Suprapubic skin (tissue), 4 donors: Measurements from ENCODE around the gene TMPRSS6. TPM values are rescaled to one million over a fixed set of nuclear protein-coding genes. Genes with fewer than 3 reads are reported as not detected.

Source experiments
- DNase-seq, 2 donors: peaks; one replicate each; pipeline ENCODE4 v3.0.0-alpha.2; 2019; ENCODE audit warnings: low spot score in 2 of 2
- H3K27ac ChIP-seq: fragments of 200-600 bp; sonication (generic); one replicate; pipeline ENCODE4 v1.5.1; 2019
- H3K27me3 ChIP-seq: fragments of 200-600 bp; sonication (generic); one replicate; pipeline ENCODE4 v1.5.1; 2019
- H3K36me3 ChIP-seq: fragments of 200-600 bp; sonication (generic); one replicate; pipeline ENCODE4 v1.5.1; 2019
- H3K4me1 ChIP-seq: fragments of 200-600 bp; sonication (generic); one replicate; pipeline ENCODE4 v1.5.1; 2019
- H3K4me3 ChIP-seq: fragments of 200-600 bp; sonication (generic); one replicate; pipeline ENCODE4 v1.5.1; 2019; ENCODE audit warnings: mild to moderate bottlenecking
- H3K9me3 ChIP-seq: fragments of 200-600 bp; sonication (generic); one replicate; pipeline ENCODE4 v1.5.1; 2019
- CTCF ChIP-seq, 2 donors: fragments of 200-600 bp in 1 of 2; fragments of 450-650 bp in 1 of 2; sonication (generic) in 1 of 2; IDR thresholded peaks; one replicate each; pipeline ENCODE4 v1.5.1; 2016 to 2019; ENCODE audit warnings: antibody characterized with exemption in 2 of 2, mild to moderate bottlenecking in 1 of 2, moderate library complexity in 1 of 2
- EP300 ChIP-seq: sonication (generic); formaldehyde crosslinking; IDR thresholded peaks from one replicate; pipeline ENCODE4 v1.6.1; 2017; ENCODE audit warnings: antibody characterized with exemption
- POLR2A ChIP-seq, 2 donors: fragments of 450-650 bp; IDR thresholded peaks; one replicate each; pipeline ENCODE4 v1.6.1; 2017; ENCODE audit warnings: antibody characterized with exemption in 2 of 2, mild to moderate bottlenecking in 2 of 2, moderate library complexity in 2 of 2
- POLR2AphosphoS5 ChIP-seq, 3 donors: sonication (generic); formaldehyde crosslinking; IDR thresholded peaks; one replicate each; pipeline ENCODE4 v1.6.1; 2017; ENCODE audit warnings: antibody characterized with exemption in 3 of 3
- WGBS: methylation state at CpG from one replicate; pipeline ENCODE4 v1.1.5; 2018; 5-methylcytosine and 5-hydroxymethylcytosine counted together
- total RNA-seq, 4 donors: library from RNA; depleted of rRNA; stranded (reverse); fragments of >200 nt; gene quantifications; one replicate each; pipeline ENCODE4 v1.1.0, GENCODE V29; 2016

TMPRSS6 gene
- total RNA-seq, 4 donors from 2014 or later, result 0.30 to 3.8 (median 1.0) TPM

GRCh38 chr22:37126882-37127281, 17.4 kb upstream of the TMPRSS6 start:
- no peak overlapping the region for H3K4me3 ChIP-seq
- peaks cover 14% of the 10 kb centered on the region for H3K4me1 ChIP-seq
- no peaks in the 10 kb centered on the region for H3K27me3 ChIP-seq
- WGBS, result 88% methylated on average over 4 of the region's 5 CpGs
- no peak for DNase-seq
- H3K27ac ChIP-seq, result no peak overlapping the region
- H3K36me3 ChIP-seq, result no peaks in the 10 kb centered on the region
- H3K9me3 ChIP-seq, result no peaks in the 10 kb centered on the region
- no peak for TF ChIP-seq EP300
- TF ChIP-seq CTCF (IDR thresholded peaks at IDR 0.05), result peak in 1 of 2 donors; percentile 16

DNA sequence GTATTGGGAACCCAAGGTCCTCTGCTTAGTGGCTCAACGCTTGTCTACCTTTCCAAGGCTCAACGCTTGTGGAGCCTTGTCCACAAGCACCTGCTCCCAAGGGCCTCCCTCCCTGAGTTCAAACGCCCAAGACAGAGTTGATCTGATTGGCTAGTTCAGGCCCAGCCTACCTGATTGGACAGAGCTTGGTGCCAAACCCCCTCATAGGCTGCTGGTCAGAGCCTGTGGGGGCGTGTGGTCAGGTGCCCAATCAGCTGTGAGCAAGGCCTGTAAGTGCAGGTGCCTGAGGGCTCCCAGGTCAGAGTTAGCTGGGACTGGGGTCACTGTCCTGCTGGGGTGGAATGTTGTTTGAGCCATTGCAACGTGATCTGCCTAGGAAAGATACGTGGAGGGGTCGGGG, 16.9 kb upstream of the TMPRSS6 start:
- Histone ChIP-seq H3K4me1 (peaks cover 16% of the 10 kb centered on the region), H3K27ac (no peak overlapping the region), H3K4me3 (no peak overlapping the region), H3K36me3 (no peaks in the 10 kb centered on the region), H3K27me3 (no peaks in the 10 kb centered on the region), H3K9me3 (no peaks in the 10 kb centered on the region)
- 80% methylated on average over 7 of the region's 7 CpGs for WGBS
- TF ChIP-seq POLR2AphosphoS5 (IDR thresholded peaks at IDR 0.05) (no peak), EP300 (no peak), CTCF (IDR thresholded peaks at IDR 0.05) (no peak), POLR2A (IDR thresholded peaks at IDR 0.05) (no peak)
- no peak for DNase-seq

DNA sequence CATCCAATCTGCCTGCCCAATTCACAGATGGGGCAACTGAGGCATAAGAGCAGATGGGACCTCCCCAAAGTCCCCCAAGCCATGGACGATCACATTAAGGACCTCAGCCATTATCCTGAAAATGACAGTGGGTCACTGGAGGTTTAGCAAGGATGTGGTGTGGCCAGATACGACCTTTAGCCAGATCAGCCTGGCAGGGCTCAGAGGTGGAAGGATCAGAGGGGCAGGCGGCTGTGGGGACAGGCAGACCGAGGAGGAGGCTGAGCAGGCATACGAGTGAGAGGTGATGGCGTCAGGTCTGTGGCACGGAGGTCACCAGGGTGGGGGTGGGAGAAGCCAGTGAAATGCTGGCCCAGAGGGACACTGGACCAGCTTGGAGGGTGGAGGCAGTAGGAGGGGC, 14.1 kb upstream of the TMPRSS6 start:
- no peak for TF ChIP-seq EP300
- no peak for TF ChIP-seq POLR2AphosphoS5 (IDR thresholded peaks at IDR 0.05)
- TF ChIP-seq POLR2A (IDR thresholded peaks at IDR 0.05), result no peak
- TF ChIP-seq CTCF (IDR thresholded peaks at IDR 0.05), result no peak
- Histone ChIP-seq H3K27ac (no peak overlapping the region), H3K4me1 (peaks cover 6% of the 10 kb centered on the region), H3K4me3 (no peak overlapping the region), H3K9me3 (no peaks in the 10 kb centered on the region), H3K36me3 (no peaks in the 10 kb centered on the region), H3K27me3 (no peaks in the 10 kb centered on the region)
- DNase-seq, result no peak
- WGBS, result 90% methylated on average over 6 of the region's 7 CpGs

DNA sequence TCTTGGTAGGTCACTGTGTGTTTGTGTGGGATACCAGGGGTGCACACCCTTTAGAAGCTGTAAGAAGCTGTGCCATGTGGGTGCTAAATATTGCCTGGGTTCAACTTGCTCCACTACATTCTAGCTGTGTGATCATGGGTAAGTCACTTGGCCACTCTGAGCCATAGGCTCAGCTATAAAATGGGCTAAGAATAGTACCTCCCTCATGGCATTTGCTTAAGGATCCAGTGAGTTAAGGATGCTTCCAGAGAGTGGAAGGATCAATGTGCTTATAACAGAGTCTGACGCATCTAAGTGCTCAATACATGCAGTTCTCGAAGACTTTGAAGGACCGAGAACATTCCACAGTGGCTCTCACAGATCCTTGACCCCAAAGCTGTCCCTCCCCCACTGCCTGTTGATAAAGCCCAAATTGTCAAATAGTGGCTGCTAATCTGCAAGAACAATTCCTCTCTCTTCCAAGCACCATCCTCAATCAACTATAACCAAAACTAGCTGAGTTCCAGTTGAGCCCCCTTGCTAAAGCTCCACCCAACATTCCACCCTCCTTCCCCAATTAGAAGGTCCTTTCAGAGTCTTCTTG, 13.2 kb upstream of the TMPRSS6 start:
- no peaks in the 10 kb centered on the region for H3K9me3 ChIP-seq
- WGBS, result 93% methylated on average over 3 of the region's 3 CpGs
- H3K4me1 ChIP-seq, result peaks cover 6% of the 10 kb centered on the region
- no peaks in the 10 kb centered on the region for H3K27me3 ChIP-seq
- H3K27ac ChIP-seq, result no peak overlapping the region
- no peak for DNase-seq
- H3K36me3 ChIP-seq, result no peaks in the 10 kb centered on the region
- TF ChIP-seq POLR2AphosphoS5 (IDR thresholded peaks at IDR 0.05) (no peak), POLR2A (IDR thresholded peaks at IDR 0.05) (no peak), CTCF (IDR thresholded peaks at IDR 0.05) (no peak), EP300 (no peak)
- no peak overlapping the region for H3K4me3 ChIP-seq

GRCh38 chr22:37121887-37122591, 12.5 kb upstream of the TMPRSS6 start:
- TF ChIP-seq POLR2A (IDR thresholded peaks at IDR 0.05) (no peak), CTCF (IDR thresholded peaks at IDR 0.05) (peak; percentile 6 to 8), EP300 (no peak), POLR2AphosphoS5 (IDR thresholded peaks at IDR 0.05) (no peak)

More at GRCh38 chr22:37121887-37122591, 12.5 kb upstream of the TMPRSS6 start:
- 28% methylated on average over 10 of the region's 15 CpGs for WGBS
- Histone ChIP-seq H3K27ac (no peak overlapping the region), H3K36me3 (no peaks in the 10 kb centered on the region), H3K9me3 (no peaks in the 10 kb centered on the region), H3K27me3 (no peaks in the 10 kb centered on the region), H3K4me3 (no peak overlapping the region), H3K4me1 (peaks cover 6% of the 10 kb centered on the region)
- DNase-seq, result no peak
